Esophagus squamous epithelium (tissue), 5 donors: ENCODE data around the gene GPC6. TPM values are rescaled to one million over a fixed set of nuclear protein-coding genes. Genes with fewer than 3 reads are reported as not detected.

Experiments
- DNase-seq: peaks from one replicate; lab custom pipeline; 2025; lab: John Stamatoyannopoulos, UW
- H3K27ac ChIP-seq, 4 donors: fragments of 200-600 bp; sonication (generic); one replicate each; pipeline ENCODE4 v1.5.1; 2016 to 2019; ENCODE audit warnings: mild to moderate bottlenecking in 1 of 4
- H3K27me3 ChIP-seq, 4 donors: fragments of 200-600 bp; sonication (generic); 1 replicate in 3 of 4; 2 replicates in 1 of 4; pipeline versions ENCODE4 v1.5.1 to v1.6.0; 2017 to 2021; ENCODE audit warnings: antibody characterized with exemption in 1 of 4
- H3K36me3 ChIP-seq, 3 donors: fragments of 200-600 bp; sonication (generic); one replicate each; pipeline ENCODE4 v1.5.1; 2016 to 2019
- H3K4me1 ChIP-seq, 3 donors: fragments of 200-600 bp; sonication (generic); one replicate each; pipeline ENCODE4 v1.5.1; 2017 to 2019
- H3K4me3 ChIP-seq, 4 donors: fragments of 200-600 bp; sonication (generic); 1 replicate in 3 of 4; 2 replicates in 1 of 4; pipeline ENCODE4 v1.5.1; 2016 to 2019; ENCODE audit warnings: mild to moderate bottlenecking in 2 of 4, moderate library complexity in 1 of 4
- H3K9me3 ChIP-seq, 3 donors: fragments of 200-600 bp; sonication (generic); one replicate each; pipeline ENCODE4 v1.5.1; 2016 to 2019
- POLR2A ChIP-seq, 4 donors: fragments of 450-650 bp; IDR thresholded peaks; one replicate each; pipeline ENCODE4 v1.6.1; 2017; ENCODE audit warnings: antibody characterized with exemption in 4 of 4, mild to moderate bottlenecking in 4 of 4, moderate library complexity in 3 of 4
- WGBS, 2 donors: methylation state at CpG; one replicate each; pipeline ENCODE4 v1.1.5; 2018; 5-methylcytosine and 5-hydroxymethylcytosine counted together
- intact Hi-C: fragments of 100-400 bp; cut with DNase I; formaldehyde crosslinking; loops from one replicate; pipeline ENCODE4 v1.15.0; 2022
- total RNA-seq, 4 donors: library from RNA; depleted of rRNA; stranded (reverse); fragments of >200 nt; gene quantifications; one replicate each; pipeline ENCODE4 v1.1.0, GENCODE V29; 2016
- TF ChIP-seq, protein P1 (sequence below), 6 experiments: fragments of 450-650 bp in 4 of 6; fragments of 200-600 bp in 2 of 6; sonication (generic) in 2 of 6; IDR thresholded peaks; one replicate each; pipeline ENCODE4 v1.5.1; 2016 to 2019; ENCODE audit warnings: antibody characterized with exemption in 6 of 6, mild to moderate bottlenecking in 4 of 6, moderate library complexity in 4 of 6
- donor health status: DM: yes; HTN: yes; CAD: no.

The GPC6 gene
- total RNA-seq, 4 donors from 2014 or later, result 0.57 to 8.6 (median 2.6) TPM

DNA sequence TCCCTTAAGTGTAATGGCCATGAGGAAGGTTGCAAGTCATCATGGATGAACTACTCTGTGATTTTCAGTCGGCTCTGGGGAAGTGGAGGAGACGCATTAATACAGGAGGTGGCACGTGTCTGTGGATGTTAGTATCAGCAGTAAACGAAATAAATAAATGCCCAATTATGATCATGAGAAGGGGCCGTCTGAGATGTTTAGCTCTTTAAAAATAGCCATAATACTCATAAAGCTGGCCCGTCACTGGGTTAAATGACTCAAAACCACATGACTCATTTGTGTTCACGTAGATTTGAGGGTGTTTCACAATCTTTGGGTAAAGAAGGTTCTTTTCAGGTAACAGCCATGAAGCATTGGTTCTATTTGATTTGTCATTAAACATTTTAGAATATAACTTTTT lies 620.6 kb downstream of the GPC6 start:
- Histone ChIP-seq H3K9me3 (no peaks in the 10 kb centered on the region), H3K27me3 (no peaks in the 10 kb centered on the region), H3K36me3 (no peaks in the 10 kb centered on the region), H3K4me3 (no peak overlapping the region), H3K27ac (no peak overlapping the region), H3K4me1 (no peaks in the 10 kb centered on the region)
- TF ChIP-seq POLR2A (IDR thresholded peaks at IDR 0.05), result no peak
- TF ChIP-seq, protein P1, sequence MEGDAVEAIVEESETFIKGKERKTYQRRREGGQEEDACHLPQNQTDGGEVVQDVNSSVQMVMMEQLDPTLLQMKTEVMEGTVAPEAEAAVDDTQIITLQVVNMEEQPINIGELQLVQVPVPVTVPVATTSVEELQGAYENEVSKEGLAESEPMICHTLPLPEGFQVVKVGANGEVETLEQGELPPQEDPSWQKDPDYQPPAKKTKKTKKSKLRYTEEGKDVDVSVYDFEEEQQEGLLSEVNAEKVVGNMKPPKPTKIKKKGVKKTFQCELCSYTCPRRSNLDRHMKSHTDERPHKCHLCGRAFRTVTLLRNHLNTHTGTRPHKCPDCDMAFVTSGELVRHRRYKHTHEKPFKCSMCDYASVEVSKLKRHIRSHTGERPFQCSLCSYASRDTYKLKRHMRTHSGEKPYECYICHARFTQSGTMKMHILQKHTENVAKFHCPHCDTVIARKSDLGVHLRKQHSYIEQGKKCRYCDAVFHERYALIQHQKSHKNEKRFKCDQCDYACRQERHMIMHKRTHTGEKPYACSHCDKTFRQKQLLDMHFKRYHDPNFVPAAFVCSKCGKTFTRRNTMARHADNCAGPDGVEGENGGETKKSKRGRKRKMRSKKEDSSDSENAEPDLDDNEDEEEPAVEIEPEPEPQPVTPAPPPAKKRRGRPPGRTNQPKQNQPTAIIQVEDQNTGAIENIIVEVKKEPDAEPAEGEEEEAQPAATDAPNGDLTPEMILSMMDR (IDR thresholded peaks at IDR 0.05), result no peak
- no peak for DNase-seq
- intact Hi-C loops, result no loop called here
- 50 to 61% methylated on average over 7 of the region's 7 CpGs for WGBS, 2 donors

DNA sequence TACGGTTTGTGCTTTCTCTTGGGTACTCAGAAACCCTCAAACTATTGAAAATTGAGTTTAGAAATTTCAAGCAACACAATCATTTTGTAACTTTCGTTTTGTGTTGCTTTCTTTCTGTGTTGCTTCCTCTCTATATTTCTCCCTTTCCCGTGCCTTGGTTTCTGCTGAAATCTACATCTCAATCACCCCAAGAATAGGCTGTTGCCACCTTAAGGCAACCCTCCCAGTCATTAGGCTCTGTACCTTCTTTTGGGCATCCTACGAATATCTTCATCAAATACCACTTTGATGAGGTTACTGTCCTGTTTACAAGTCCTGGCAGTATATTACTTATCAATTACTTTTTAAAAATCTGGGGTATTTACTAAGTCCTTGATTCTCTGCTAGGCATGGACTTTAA lies 621.6 kb downstream of the GPC6 start:
- DNase-seq, result no peak
- Histone ChIP-seq H3K36me3 (no peaks in the 10 kb centered on the region), H3K9me3 (no peaks in the 10 kb centered on the region), H3K27ac (no peak overlapping the region), H3K4me1 (no peaks in the 10 kb centered on the region), H3K4me3 (no peak overlapping the region), H3K27me3 (no peaks in the 10 kb centered on the region)
- TF ChIP-seq, protein P1 (IDR thresholded peaks at IDR 0.05), result no peak
- WGBS, 2 donors, result 54 to 58% methylated on average over 4 of the region's 4 CpGs
- intact Hi-C loops, result no loop called here

DNA sequence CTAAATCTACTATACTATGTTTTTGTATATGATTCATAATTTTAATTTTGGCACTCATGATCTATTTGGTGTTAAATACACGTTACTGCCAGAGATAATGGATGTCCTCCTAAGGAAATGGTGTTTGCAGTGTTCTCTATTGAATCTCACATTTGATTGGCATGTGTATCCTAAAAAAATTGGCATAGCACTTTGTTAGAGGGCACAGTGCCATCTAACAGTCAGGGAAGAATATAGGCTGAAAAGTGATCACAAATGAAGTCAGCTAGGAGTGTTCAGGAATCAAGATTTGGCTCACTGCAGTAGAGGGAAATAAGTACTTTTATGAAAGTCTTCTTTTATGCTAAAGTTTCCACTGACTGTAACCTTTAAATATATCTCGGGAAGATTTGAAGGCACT lies 624.6 kb downstream of the GPC6 start:
- Histone ChIP-seq H3K9me3 (no peaks in the 10 kb centered on the region), H3K27ac (no peak overlapping the region), H3K4me3 (no peak overlapping the region), H3K27me3 (no peaks in the 10 kb centered on the region), H3K4me1 (no peaks in the 10 kb centered on the region), H3K36me3 (no peaks in the 10 kb centered on the region)
- DNase-seq, result no peak
- WGBS, 2 donors, result 50 to 60% methylated on average over 2 of the region's 2 CpGs
- TF ChIP-seq, protein P1 (IDR thresholded peaks at IDR 0.05), result no peak
- TF ChIP-seq POLR2A (IDR thresholded peaks at IDR 0.05), result no peak
- intact Hi-C loops, result no loop called here

DNA sequence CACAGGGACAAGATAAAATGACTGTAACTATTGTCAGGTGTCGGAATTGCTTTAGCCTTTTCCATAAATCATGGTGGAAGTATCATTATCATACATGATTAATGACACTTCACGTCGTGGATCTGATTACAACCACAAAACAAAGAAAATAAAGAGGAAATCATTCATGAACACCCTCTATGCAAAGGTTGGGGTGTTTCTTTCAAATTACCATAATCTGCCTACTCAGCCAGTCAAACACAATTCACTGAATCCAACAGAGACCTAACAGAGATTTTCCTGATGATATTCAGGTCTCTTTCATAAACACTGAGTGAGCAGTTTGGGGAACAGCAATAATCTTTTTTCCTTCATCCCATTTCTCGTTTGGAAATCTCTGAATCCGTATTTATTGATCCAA lies 627.3 kb downstream of the GPC6 start:
- no peak overlapping the region for H3K4me3 ChIP-seq
- H3K36me3 ChIP-seq, result no peaks in the 10 kb centered on the region
- no peak for DNase-seq
- H3K27ac ChIP-seq, result no peak overlapping the region
- TF ChIP-seq, protein P1 (IDR thresholded peaks at IDR 0.05), result no peak
- TF ChIP-seq POLR2A (IDR thresholded peaks at IDR 0.05), result no peak
- H3K27me3 ChIP-seq, result no peaks in the 10 kb centered on the region
- no peaks in the 10 kb centered on the region for H3K9me3 ChIP-seq
- 72 to 73% methylated on average over 5 of the region's 5 CpGs for WGBS, 2 donors
- intact Hi-C loops, result no loop called here
- H3K4me1 ChIP-seq, result no peaks in the 10 kb centered on the region

DNA sequence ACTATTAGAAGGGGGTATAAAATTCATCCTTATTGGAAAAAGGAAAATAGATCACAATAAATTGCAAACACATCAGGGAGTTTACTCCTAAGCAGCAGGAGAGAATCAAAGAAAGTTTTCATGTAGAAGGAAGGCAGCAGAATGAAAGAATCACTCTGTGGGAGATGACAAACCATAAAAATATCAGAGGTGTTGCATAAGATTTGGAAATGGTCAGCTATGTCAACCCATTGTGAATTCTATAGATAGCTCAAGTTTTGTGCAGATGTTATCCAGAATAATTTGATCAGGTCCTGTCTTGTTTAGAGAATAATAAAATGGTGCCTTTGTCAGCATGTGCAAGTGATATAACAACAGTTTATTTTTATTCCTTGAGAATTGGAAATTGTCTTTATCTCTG lies 630.5 kb downstream of the GPC6 start:
- Histone ChIP-seq H3K4me1 (no peaks in the 10 kb centered on the region), H3K4me3 (no peak overlapping the region), H3K27ac (no peak overlapping the region), H3K27me3 (no peaks in the 10 kb centered on the region), H3K9me3 (no peaks in the 10 kb centered on the region), H3K36me3 (no peaks in the 10 kb centered on the region)
- DNase-seq, result no peak
- intact Hi-C loops, result no loop called here
- TF ChIP-seq, protein P1 (IDR thresholded peaks at IDR 0.05), result no peak
- TF ChIP-seq POLR2A (IDR thresholded peaks at IDR 0.05), result no peak
